Type B pancreatic cell (in vitro differentiated cells): ENCODE results near the gene SLCO1B3. TPM values are rescaled to one million over a fixed set of nuclear protein-coding genes. Genes with fewer than 3 reads are reported as not detected.

Experiments
- DNase-seq: peaks from one replicate; pipeline ENCODE4 v3.0.0; 2021; ENCODE audit warnings: mixed read lengths; ENCODE audit not compliant: unreplicated experiment; ENCODE audit errors: extremely low spot score
- H3K27ac Mint-ChIP-seq: 2 replicates; pipeline ENCODE4 v1.8.0; 2021; ENCODE audit warnings: mild to moderate bottlenecking, mixed read lengths
- H3K27me3 Mint-ChIP-seq: 2 replicates; pipeline ENCODE4 v1.8.0; 2021; ENCODE audit warnings: mixed read lengths
- H3K36me3 Mint-ChIP-seq: 2 replicates; pipeline ENCODE4 v1.8.0; 2021; ENCODE audit warnings: mixed read lengths
- H3K4me1 Mint-ChIP-seq: one replicate; pipeline ENCODE4 v1.8.0; 2021; ENCODE audit warnings: mixed read lengths; ENCODE audit not compliant: unreplicated experiment
- H3K4me3 Mint-ChIP-seq: 2 replicates; pipeline ENCODE4 v1.8.0; 2021; ENCODE audit warnings: mild to moderate bottlenecking, mixed read lengths
- H3K9me3 Mint-ChIP-seq: 2 replicates; pipeline ENCODE4 v1.8.0; 2021; ENCODE audit warnings: mixed read lengths
- CTCF ChIP-seq: fragments of 200-600 bp; sonication (generic); conservative IDR thresholded peaks from 2 replicates; pipeline ENCODE4 v1.5.0; 2021; ENCODE audit warnings: antibody characterized with exemption, mild to moderate bottlenecking
- total RNA-seq: library from RNA; stranded (reverse); gene quantifications from 2 replicates; pipeline ENCODE4 v1.2.1, GENCODE V29; 2021; ENCODE audit warnings: low replicate concordance

SLCO1B3 gene
- total RNA-seq, 1 donor from 2014 or later: not detected

- Mint-ChIP-seq H3K36me3 (no peaks in the 10 kb centered on the region), H3K4me1 (no peaks in the 10 kb centered on the region), H3K9me3 (no peaks in the 10 kb centered on the region), H3K4me3 (no peak overlapping the region), H3K27ac (no peak overlapping the region), H3K27me3 (peaks cover 5% of the 10 kb centered on the region)
- no peak for TF ChIP-seq CTCF
- no peak for DNase-seq
Observed at GRCh38 chr12:20800160-20800559, 10.3 kb upstream of the SLCO1B3 start.

- TF ChIP-seq CTCF: no peak
- Mint-ChIP-seq H3K27ac (no peak overlapping the region), H3K36me3 (no peaks in the 10 kb centered on the region), H3K27me3 (peaks cover 5% of the 10 kb centered on the region), H3K4me1 (no peaks in the 10 kb centered on the region), H3K4me3 (no peak overlapping the region), H3K9me3 (no peaks in the 10 kb centered on the region)
- no peak for DNase-seq
Observed at GRCh38 chr12:20801035-20801434, 9.5 kb upstream of the SLCO1B3 start.

GRCh38 chr12:20805921-20806320 lies 4.6 kb upstream of the SLCO1B3 start:
- no peaks in the 10 kb centered on the region for H3K27me3 Mint-ChIP-seq
- TF ChIP-seq CTCF: no peak
- no peak for DNase-seq
- no peak overlapping the region for H3K27ac Mint-ChIP-seq
- no peaks in the 10 kb centered on the region for H3K9me3 Mint-ChIP-seq
- H3K36me3 Mint-ChIP-seq: no peaks in the 10 kb centered on the region
- no peaks in the 10 kb centered on the region for H3K4me1 Mint-ChIP-seq
- H3K4me3 Mint-ChIP-seq: no peak overlapping the region

GRCh38 chr12:20807192-20808080 lies 3.1 kb upstream of the SLCO1B3 start:
- no peaks in the 10 kb centered on the region for H3K9me3 Mint-ChIP-seq
- DNase-seq: no peak
- no peaks in the 10 kb centered on the region for H3K4me1 Mint-ChIP-seq
- no peaks in the 10 kb centered on the region for H3K36me3 Mint-ChIP-seq
- TF ChIP-seq CTCF: no peak
- H3K27me3 Mint-ChIP-seq: no peaks in the 10 kb centered on the region
- no peak overlapping the region for H3K4me3 Mint-ChIP-seq
- no peak overlapping the region for H3K27ac Mint-ChIP-seq

GRCh38 chr12:20808521-20808920 lies 2.0 kb upstream of the SLCO1B3 start:
- no peak for DNase-seq
- no peak overlapping the region for H3K27ac Mint-ChIP-seq
- TF ChIP-seq CTCF: no peak
- no peaks in the 10 kb centered on the region for H3K36me3 Mint-ChIP-seq
- no peak overlapping the region for H3K4me3 Mint-ChIP-seq
- H3K9me3 Mint-ChIP-seq: no peaks in the 10 kb centered on the region
- H3K4me1 Mint-ChIP-seq: no peaks in the 10 kb centered on the region
- H3K27me3 Mint-ChIP-seq: no peaks in the 10 kb centered on the region
